ENCODE results near the gene RTN1.

DNA sequence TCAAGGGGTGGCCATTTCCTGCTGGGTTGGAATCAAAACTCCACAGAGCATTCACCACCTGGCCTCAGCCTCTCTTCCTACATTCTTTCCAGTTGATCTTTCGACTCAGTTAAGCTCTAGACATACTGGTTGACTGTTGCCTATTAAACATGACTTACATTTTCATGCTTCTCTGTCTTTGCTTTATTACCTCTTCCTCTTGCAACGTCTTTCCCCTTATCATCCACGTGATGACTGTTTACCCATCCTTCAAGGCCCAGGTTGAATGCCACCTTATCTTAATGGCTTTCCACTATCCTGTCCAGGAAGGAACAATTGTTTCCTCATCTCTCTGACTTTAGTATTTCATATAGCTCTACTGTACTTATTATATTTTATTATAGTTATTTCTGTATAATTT lies 269.5 kb downstream of the RTN1 start:
- no peak for TF ChIP-seq CTCF (IDR thresholded peaks at IDR 0.05; ENCODE audit: low read depth, low read length)
- TF ChIP-seq POLR2A (IDR thresholded peaks at IDR 0.05; ENCODE audit: extremely low read depth, insufficient read length) = no peak

All from NB4 (cell line).